Kidney glomerular epithelial cell (primary cell): ENCODE measurements around the gene JAML.

ENCODE experiments used
- DNase-seq: peaks from one replicate; lab custom pipeline; 2025; lab: John Stamatoyannopoulos, UW

JAML gene

GRCh38 chr11:118145285-118146227 lies 79.3 kb downstream of the JAML start:
- peak; percentile 64 for DNase-seq

- DNase-seq: no peak
These were observed 80.2 kb downstream of the JAML start for GRCh38 chr11:118144301-118145268.
